SK-N-SH treated with all-trans-retinoic acid at 6 μM for 48 hours (cell line): Measurements from ENCODE around the gene WDFY2.

Experiments
- ATAC-seq: fragments of 200-7000 bp; cut with Tn5 transposase; 3 replicates; pipeline ENCODE4 v1.9.1; 2020; ENCODE audit warnings: mild to moderate bottlenecking, moderate library complexity
- ARNTL ChIP-seq: fragments of 450-650 bp; formaldehyde crosslinking; IDR thresholded peaks from 2 replicates; pipeline ENCODE4 v1.5.0; 2020; ENCODE audit warnings: low read depth, mild to moderate bottlenecking, moderate library complexity, borderline replicate concordance
- BACH2 ChIP-seq: fragments of 250-450 bp; sonication (Bioruptor Pico); IDR thresholded peaks from 2 replicates; pipeline ENCODE4 v1.9.0; 2021; ENCODE audit warnings: mild to moderate bottlenecking, borderline replicate concordance
- CSDC2 ChIP-seq: fragments of 250-450 bp; sonication (Bioruptor Pico); IDR thresholded peaks from 2 replicates; pipeline ENCODE4 v1.5.0; 2020; ENCODE audit warnings: mild to moderate bottlenecking, moderate library complexity
- ESRRG ChIP-seq: fragments of 250-450 bp; sonication (Bioruptor Pico); IDR thresholded peaks from 2 replicates; pipeline ENCODE4 v1.6.1; 2021; ENCODE audit warnings: mild to moderate bottlenecking
- GLIS3 ChIP-seq: fragments of 250-450 bp; sonication (Bioruptor Pico); IDR thresholded peaks from 2 replicates; pipeline ENCODE4 v1.5.0; 2020; ENCODE audit warnings: mild to moderate bottlenecking, moderate library complexity
- ISL1 ChIP-seq: fragments of 250-450 bp; sonication (Bioruptor Pico); IDR thresholded peaks from 2 replicates; pipeline ENCODE4 v2.1.2; 2022; ENCODE audit warnings: mild to moderate bottlenecking, moderate library complexity
- OSR1 ChIP-seq: fragments of 250-450 bp; sonication (Bioruptor Pico); IDR thresholded peaks from 2 replicates; pipeline ENCODE4 v1.8.0; 2022; ENCODE audit warnings: moderate library complexity, mild to moderate bottlenecking, inconsistent platforms
- PPARA ChIP-seq: fragments of 250-450 bp; sonication (Bioruptor Pico); IDR thresholded peaks from 2 replicates; pipeline ENCODE4 v1.5.0; 2020; ENCODE audit warnings: mild to moderate bottlenecking, borderline replicate concordance
- RARB ChIP-seq: fragments of 250-450 bp; sonication (Bioruptor Pico); IDR thresholded peaks from 2 replicates; pipeline ENCODE4 v1.8.0; 2021; ENCODE audit warnings: mild to moderate bottlenecking, moderate library complexity
- SNAI2 ChIP-seq: fragments of 250-450 bp; sonication (Bioruptor Pico); IDR thresholded peaks from 2 replicates; pipeline ENCODE4 v1.5.0; 2020; ENCODE audit warnings: mild to moderate bottlenecking, moderate library complexity
- TCF4 ChIP-seq: fragments of 250-450 bp; sonication (Bioruptor Pico); IDR thresholded peaks from 2 replicates; pipeline ENCODE4 v1.8.0; 2021; ENCODE audit warnings: mild to moderate bottlenecking, moderate library complexity, borderline replicate concordance
- TOX ChIP-seq: fragments of 250-450 bp; sonication (Bioruptor Pico); IDR thresholded peaks from 2 replicates; pipeline ENCODE4 v1.8.0; 2021; ENCODE audit warnings: mild to moderate bottlenecking, moderate library complexity, borderline replicate concordance
- ZC3H10 ChIP-seq: fragments of 250-450 bp; sonication (Bioruptor Pico); IDR thresholded peaks from 2 replicates; pipeline ENCODE4 v1.5.1; 2021; ENCODE audit warnings: mild to moderate bottlenecking, moderate library complexity
- ZFP3 ChIP-seq: fragments of 250-450 bp; sonication (Bioruptor Pico); IDR thresholded peaks from 2 replicates; pipeline ENCODE4 v1.5.0; 2020; ENCODE audit warnings: mild to moderate bottlenecking, moderate library complexity
- ZNF565 ChIP-seq: fragments of 450-650 bp; formaldehyde crosslinking; conservative IDR thresholded peaks from 2 replicates; pipeline ENCODE4 v1.5.0; 2020; ENCODE audit warnings: low read depth, mild to moderate bottlenecking, moderate library complexity
- ZNF70 ChIP-seq: fragments of 450-650 bp; formaldehyde crosslinking; IDR thresholded peaks from 2 replicates; pipeline ENCODE4 v1.5.0; 2020; ENCODE audit warnings: mild to moderate bottlenecking, moderate library complexity
- ZNF8 ChIP-seq: fragments of 450-650 bp; formaldehyde crosslinking; IDR thresholded peaks from 2 replicates; pipeline ENCODE4 v1.5.0; 2020; ENCODE audit warnings: mild to moderate bottlenecking, moderate library complexity
- TF ChIP-seq, protein P1 (sequence below): fragments of 250-450 bp; sonication (Bioruptor Pico); IDR thresholded peaks from 2 replicates; pipeline ENCODE4 v1.8.0; 2020; ENCODE audit warnings: mild to moderate bottlenecking, moderate library complexity, borderline replicate concordance
- TF ChIP-seq, protein P2 (sequence below): fragments of 250-450 bp; sonication (Bioruptor Pico); IDR thresholded peaks from 2 replicates; pipeline ENCODE4 v1.5.0; 2020; ENCODE audit warnings: mild to moderate bottlenecking, moderate library complexity
- TF ChIP-seq, protein P3 (sequence below): fragments of 250-450 bp; sonication (Bioruptor Pico); IDR thresholded peaks from 2 replicates; pipeline ENCODE4 v1.5.1; 2020; ENCODE audit warnings: low read depth, mild to moderate bottlenecking, moderate library complexity
- TF ChIP-seq, protein P4 (sequence below): fragments of 250-450 bp; sonication (Bioruptor Pico); IDR thresholded peaks from 2 replicates; pipeline ENCODE4 v1.5.1; 2021; ENCODE audit warnings: mild to moderate bottlenecking, moderate library complexity

Gene WDFY2

DNA sequence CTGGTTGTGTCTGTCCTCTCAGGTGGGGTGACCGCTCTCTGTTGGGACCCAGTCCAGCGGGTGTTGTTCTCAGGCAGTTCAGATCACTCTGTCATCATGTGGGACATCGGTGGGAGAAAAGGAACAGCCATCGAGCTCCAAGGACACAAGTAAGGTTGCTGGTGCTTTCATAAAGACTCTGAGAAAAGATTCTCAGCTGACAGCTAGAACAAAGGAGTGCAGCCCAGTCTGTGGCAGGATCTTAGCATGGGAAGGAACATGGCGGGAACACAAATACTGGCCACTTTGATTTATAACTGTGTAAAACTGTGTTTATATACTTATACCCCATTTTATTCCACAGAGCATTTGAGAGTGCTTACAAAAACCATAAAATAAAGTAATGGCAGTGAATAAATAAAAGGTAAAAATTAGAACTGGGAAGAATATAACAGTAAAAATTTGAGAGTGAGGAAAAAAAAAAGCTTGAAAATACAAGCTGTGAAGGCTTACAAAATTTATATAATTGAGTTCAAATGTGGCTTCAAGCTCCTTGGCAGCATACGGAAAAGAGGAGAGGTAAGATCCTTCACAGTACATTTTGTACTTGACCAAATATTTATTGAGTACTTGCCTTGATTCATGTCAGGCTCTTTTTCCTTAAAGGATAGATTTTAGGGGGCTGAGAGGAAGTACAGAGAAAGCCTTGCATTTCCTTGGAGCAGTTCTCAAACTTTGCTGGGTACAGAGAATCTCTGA is 154.9 kb downstream of the WDFY2 start:
- no peak for TF ChIP-seq ISL1 (CRISPR knock-in tag)
- TF ChIP-seq, protein P1, sequence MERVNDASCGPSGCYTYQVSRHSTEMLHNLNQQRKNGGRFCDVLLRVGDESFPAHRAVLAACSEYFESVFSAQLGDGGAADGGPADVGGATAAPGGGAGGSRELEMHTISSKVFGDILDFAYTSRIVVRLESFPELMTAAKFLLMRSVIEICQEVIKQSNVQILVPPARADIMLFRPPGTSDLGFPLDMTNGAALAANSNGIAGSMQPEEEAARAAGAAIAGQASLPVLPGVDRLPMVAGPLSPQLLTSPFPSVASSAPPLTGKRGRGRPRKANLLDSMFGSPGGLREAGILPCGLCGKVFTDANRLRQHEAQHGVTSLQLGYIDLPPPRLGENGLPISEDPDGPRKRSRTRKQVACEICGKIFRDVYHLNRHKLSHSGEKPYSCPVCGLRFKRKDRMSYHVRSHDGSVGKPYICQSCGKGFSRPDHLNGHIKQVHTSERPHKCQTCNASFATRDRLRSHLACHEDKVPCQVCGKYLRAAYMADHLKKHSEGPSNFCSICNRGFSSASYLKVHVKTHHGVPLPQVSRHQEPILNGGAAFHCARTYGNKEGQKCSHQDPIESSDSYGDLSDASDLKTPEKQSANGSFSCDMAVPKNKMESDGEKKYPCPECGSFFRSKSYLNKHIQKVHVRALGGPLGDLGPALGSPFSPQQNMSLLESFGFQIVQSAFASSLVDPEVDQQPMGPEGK: no peak
- no peak for TF ChIP-seq ARNTL (CRISPR knock-in tag)
- no peak for TF ChIP-seq TCF4 (CRISPR knock-in tag)
- TF ChIP-seq CSDC2 (CRISPR knock-in tag): no peak
- TF ChIP-seq TOX (CRISPR knock-in tag): no peak
- ATAC-seq: no peak

DNA sequence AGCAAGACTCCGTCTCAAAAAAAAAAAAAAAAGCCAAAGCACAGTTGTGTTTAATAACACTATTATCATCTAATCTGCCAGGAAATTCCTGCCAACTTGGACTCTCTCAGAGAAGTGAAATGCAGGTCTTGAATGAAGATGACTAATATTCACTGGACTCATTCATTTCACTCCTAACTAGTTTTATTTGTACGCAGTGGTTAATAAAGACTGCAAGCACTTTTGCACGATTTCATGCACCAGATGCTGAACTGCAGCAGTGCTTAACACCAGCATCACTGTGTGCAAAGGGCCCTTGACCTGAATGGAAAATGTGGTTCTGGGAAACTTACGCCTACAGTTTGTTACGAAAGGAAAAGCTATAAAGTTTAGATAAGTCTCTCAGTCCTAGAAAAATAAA is 156.4 kb downstream of the WDFY2 start:
- TF ChIP-seq ISL1 (CRISPR knock-in tag) (peak; percentile 20; the same call in 1 of the 2 replicates), TCF4 (CRISPR knock-in tag) (no peak)
- peak; percentile 82 for ATAC-seq

DNA sequence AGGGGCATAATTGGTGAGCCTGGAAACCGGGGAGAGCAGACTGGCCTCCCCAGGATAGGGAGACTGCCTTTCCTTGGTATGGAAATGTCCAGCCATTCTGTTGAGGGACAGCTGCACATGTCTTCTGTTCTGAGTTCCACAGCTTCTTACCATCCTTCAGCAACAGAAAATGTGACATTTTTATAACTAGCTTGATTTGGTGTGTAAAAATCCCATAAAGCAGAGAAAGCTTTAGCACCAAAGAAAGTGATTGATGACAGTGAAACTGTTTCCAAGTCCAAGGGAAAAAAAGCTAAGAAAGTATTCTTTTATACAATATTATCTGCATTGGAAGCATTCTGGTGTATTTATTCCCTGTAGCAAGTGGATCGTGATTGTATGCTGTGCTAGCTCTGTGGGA is 157.8 kb downstream of the WDFY2 start:
- TF ChIP-seq, protein P2, sequence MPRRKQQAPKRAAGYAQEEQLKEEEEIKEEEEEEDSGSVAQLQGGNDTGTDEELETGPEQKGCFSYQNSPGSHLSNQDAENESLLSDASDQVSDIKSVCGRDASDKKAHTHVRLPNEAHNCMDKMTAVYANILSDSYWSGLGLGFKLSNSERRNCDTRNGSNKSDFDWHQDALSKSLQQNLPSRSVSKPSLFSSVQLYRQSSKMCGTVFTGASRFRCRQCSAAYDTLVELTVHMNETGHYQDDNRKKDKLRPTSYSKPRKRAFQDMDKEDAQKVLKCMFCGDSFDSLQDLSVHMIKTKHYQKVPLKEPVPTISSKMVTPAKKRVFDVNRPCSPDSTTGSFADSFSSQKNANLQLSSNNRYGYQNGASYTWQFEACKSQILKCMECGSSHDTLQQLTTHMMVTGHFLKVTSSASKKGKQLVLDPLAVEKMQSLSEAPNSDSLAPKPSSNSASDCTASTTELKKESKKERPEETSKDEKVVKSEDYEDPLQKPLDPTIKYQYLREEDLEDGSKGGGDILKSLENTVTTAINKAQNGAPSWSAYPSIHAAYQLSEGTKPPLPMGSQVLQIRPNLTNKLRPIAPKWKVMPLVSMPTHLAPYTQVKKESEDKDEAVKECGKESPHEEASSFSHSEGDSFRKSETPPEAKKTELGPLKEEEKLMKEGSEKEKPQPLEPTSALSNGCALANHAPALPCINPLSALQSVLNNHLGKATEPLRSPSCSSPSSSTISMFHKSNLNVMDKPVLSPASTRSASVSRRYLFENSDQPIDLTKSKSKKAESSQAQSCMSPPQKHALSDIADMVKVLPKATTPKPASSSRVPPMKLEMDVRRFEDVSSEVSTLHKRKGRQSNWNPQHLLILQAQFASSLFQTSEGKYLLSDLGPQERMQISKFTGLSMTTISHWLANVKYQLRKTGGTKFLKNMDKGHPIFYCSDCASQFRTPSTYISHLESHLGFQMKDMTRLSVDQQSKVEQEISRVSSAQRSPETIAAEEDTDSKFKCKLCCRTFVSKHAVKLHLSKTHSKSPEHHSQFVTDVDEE (CRISPR knock-in tag): no peak
- no peak for TF ChIP-seq ISL1 (CRISPR knock-in tag)
- TF ChIP-seq SNAI2 (CRISPR knock-in tag): no peak
- no peak for TF ChIP-seq ZC3H10 (CRISPR knock-in tag)
- no peak for TF ChIP-seq ZNF70
- TF ChIP-seq, protein P3, sequence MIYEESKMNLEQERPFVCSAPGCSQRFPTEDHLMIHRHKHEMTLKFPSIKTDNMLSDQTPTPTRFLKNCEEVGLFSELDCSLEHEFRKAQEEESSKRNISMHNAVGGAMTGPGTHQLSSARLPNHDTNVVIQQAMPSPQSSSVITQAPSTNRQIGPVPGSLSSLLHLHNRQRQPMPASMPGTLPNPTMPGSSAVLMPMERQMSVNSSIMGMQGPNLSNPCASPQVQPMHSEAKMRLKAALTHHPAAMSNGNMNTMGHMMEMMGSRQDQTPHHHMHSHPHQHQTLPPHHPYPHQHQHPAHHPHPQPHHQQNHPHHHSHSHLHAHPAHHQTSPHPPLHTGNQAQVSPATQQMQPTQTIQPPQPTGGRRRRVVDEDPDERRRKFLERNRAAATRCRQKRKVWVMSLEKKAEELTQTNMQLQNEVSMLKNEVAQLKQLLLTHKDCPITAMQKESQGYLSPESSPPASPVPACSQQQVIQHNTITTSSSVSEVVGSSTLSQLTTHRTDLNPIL: no peak
- TF ChIP-seq TOX (CRISPR knock-in tag): no peak
- TF ChIP-seq CSDC2 (CRISPR knock-in tag): no peak
- TF ChIP-seq, protein P4, sequence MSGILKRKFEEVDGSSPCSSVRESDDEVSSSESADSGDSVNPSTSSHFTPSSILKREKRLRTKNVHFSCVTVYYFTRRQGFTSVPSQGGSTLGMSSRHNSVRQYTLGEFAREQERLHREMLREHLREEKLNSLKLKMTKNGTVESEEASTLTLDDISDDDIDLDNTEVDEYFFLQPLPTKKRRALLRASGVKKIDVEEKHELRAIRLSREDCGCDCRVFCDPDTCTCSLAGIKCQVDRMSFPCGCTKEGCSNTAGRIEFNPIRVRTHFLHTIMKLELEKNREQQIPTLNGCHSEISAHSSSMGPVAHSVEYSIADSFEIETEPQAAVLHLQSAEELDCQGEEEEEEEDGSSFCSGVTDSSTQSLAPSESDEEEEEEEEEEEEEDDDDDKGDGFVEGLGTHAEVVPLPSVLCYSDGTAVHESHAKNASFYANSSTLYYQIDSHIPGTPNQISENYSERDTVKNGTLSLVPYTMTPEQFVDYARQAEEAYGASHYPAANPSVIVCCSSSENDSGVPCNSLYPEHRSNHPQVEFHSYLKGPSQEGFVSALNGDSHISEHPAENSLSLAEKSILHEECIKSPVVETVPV (CRISPR knock-in tag): no peak
- no peak for TF ChIP-seq ZNF8 (CRISPR knock-in tag)
- ATAC-seq: no peak

DNA sequence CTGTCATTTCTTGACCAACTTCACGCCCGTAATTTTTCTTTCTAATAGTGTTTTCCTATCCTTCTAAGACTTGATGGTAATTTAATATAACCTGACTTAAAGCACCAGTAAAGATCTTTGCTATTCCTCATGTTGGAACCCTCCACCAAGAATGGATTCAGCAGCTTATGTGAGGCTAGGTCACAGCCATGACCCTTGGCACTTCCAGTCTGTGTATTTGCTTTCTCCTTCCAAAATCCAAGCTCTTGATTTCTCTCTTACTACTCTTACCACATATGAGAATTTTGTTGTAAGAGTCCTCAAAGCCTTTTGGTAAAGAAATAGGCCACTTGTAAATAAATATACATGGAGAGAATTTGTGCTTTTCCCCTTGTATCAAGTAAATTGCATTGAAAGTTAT is 158.3 kb downstream of the WDFY2 start:
- ATAC-seq: no peak
- no peak for TF ChIP-seq CSDC2 (CRISPR knock-in tag)
- no peak for TF ChIP-seq ZNF565 (CRISPR knock-in tag)
- TF ChIP-seq PPARA (CRISPR knock-in tag): no peak
- TF ChIP-seq ZFP3: no peak
- TF ChIP-seq ARNTL (CRISPR knock-in tag): no peak
- no peak for TF ChIP-seq SNAI2 (CRISPR knock-in tag)
- no peak for TF ChIP-seq RARB (CRISPR knock-in tag)
- TF ChIP-seq ZNF8 (CRISPR knock-in tag): no peak
- TF ChIP-seq, protein P1: no peak
- TF ChIP-seq BACH2 (CRISPR knock-in tag): no peak
- no peak for TF ChIP-seq ZNF70
- TF ChIP-seq OSR1 (CRISPR knock-in tag): no peak
- TF ChIP-seq, protein P4 (CRISPR knock-in tag): no peak
- TF ChIP-seq ZC3H10 (CRISPR knock-in tag): no peak
- TF ChIP-seq, protein P3: no peak
- no peak for TF ChIP-seq ISL1 (CRISPR knock-in tag)
- TF ChIP-seq GLIS3 (CRISPR knock-in tag): no peak
- no peak for TF ChIP-seq ESRRG (CRISPR knock-in tag)
